ENCODE results near the gene SYNGAP1.

SYNGAP1 gene

DNA sequence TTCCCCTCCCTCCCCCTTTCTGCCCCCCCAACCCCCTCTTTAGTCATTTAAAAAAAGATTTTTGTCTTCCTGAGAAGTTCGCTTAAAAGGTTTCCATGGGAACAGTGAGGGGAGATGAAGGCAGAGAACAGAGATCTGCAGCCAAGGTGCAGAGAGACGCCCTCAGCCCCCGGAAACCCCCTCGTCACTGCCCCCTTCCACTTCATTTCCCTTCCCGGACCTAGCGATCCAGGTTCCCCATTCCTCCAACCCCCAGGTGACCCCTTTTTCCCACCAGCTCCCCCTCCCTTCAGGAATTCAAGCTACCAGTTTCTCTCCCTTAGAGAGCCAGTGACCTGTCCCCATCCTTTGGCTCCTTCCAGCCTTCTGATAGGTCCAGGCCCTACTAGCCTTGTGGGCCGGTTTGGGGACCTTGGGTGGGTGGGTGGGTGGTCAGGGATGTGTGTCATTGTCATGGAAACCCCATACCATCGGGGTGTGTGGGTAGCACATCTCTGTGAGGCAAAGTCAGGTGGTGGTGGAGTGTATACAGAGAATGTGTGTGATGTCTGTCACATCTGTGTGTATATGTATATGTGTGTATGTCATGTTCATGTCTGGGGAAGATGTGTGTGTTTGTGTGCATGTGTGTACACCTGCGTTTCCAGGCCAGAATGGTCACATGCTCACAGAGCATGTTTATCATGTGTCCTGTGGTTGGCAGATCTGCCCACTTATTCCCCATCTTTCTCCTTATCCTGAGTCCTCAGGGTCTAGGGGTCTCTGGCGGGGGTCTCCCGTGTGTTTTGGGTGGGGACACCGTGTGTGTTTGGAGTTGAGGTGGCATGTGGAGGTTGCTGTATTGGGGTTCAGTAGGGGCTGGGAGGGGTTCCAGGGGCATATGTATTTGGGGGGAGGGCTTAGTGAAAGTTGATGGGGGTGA, 7.0 kb downstream of the SYNGAP1 start:
- Histone ChIP-seq H3K9me3 (replicated peaks in 1 of 2; ENCODE audit: control insufficient read depth in 2 of 2, insufficient read depth in 1 of 2, low read depth in 1 of 2, low read length in 2 of 2) (no peaks in the 10 kb centered on the region), H2BK12ac (ENCODE audit: low read length) (no peak overlapping the region), H2AK5ac (ENCODE audit: low read depth, low read length) (no peak overlapping the region), H3K4me3 (ENCODE audit: low read length in 2 of 2) (peak overlapping the region; percentile 59 to 86), H3K18ac (ENCODE audit: low read length) (no peak overlapping the region), H3K27me3 (ENCODE audit: control insufficient read depth in 3 of 3, insufficient read depth in 3 of 3, low read depth in 1 of 3, low read length in 3 of 3) (no peaks in the 10 kb centered on the region), H2BK120ac (ENCODE audit: low read depth, low read length) (no peak overlapping the region), H4K91ac (ENCODE audit: low read depth, low read length, poor library complexity) (no peak overlapping the region), H2BK15ac (ENCODE audit: low read length) (no peak overlapping the region), H3K79me1 (ENCODE audit: low read depth, low read length) (peaks cover 12% of the 10 kb centered on the region), H3K23ac (ENCODE audit: low read depth, low read length, poor library complexity) (no peak overlapping the region), H2AFZ (ENCODE audit: low read length) (no peak overlapping the region), H3K14ac (ENCODE audit: low read length) (no peak overlapping the region), H3K27ac (replicated peaks; ENCODE audit: low read length) (peak overlapping the region; percentile 25), H3K9ac (ENCODE audit: low read depth, low read length, poor library complexity) (no peak overlapping the region), H3K4ac (ENCODE audit: low read length) (no peak overlapping the region), H3K36me3 (replicated peaks in 1 of 2; ENCODE audit: control insufficient read depth in 2 of 2, insufficient read depth in 2 of 2, low read length in 2 of 2) (peaks cover 17 to 29% of the 10 kb centered on the region in 2 donors), H3K4me2 (ENCODE audit: insufficient read depth, low read length, poor library complexity, severe bottlenecking) (peak overlapping the region; percentile 82), H3K4me1 (ENCODE audit: control insufficient read depth in 2 of 2, insufficient read depth in 1 of 2, low read depth in 1 of 2, low read length in 2 of 2) (peaks cover 39 to 57% of the 10 kb centered on the region in 2 donors), H2BK5ac (ENCODE audit: low read length) (no peak overlapping the region), H4K8ac (ENCODE audit: low read depth, low read length) (no peak overlapping the region)
- DNase-seq (ENCODE audit: low spot score), result no peak
- no CpG with 5 or more reads among the region's 12 CpGs for WGBS, 2 donors (ENCODE audit: extremely low coverage in 2 of 2, insufficient read length in 2 of 2, insufficient replicate concordance in 1 of 2)

DNA sequence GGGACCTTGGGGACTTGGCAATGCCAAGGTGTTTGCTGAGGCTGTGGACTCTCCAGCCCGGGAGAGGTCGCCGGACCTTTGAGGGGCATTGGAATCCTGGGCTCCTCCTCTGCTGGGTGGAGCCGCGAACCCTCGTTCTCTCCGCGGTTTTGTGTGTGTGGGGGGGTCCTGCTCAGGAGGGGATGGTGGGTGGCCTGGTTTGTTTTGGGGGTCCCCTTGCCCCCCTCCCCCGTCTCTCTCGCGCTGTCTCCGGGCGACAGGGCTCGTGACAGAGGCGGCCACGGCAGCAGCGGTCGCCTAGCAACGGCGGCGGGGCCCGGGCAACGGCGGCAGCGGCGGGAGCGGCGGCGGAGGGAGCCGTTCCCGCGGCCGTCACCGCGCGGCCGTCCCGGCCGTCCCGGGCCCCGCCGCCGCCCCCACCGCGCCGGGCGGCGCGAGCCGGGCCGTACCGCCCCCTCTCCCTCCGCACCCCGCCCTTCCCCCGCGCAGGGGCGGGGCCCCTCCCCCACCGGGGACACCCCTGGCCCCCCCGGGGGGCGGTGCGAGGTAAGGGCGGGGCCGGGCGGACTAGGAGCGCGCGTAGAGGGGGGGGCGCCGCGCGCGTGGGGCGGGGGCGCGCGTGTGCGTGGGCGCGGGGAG, 7.8 kb downstream of the SYNGAP1 start:
- H3K4me1 ChIP-seq (ENCODE audit: control insufficient read depth in 2 of 2, insufficient read depth in 1 of 2, low read depth in 1 of 2, low read length in 2 of 2), result peaks cover 47 to 66% of the 10 kb centered on the region in 2 donors
- peak overlapping the region; percentile 43 for H2BK5ac ChIP-seq (ENCODE audit: low read length)
- no peak overlapping the region for H4K91ac ChIP-seq (ENCODE audit: low read depth, low read length, poor library complexity)
- H3K27me3 ChIP-seq (ENCODE audit: control insufficient read depth in 3 of 3, insufficient read depth in 3 of 3, low read depth in 1 of 3, low read length in 3 of 3), result no peaks in the 10 kb centered on the region
- H2BK12ac ChIP-seq (ENCODE audit: low read length), result no peak overlapping the region
- no peak overlapping the region for H3K27ac ChIP-seq (replicated peaks; ENCODE audit: low read length)
- peak overlapping the region; percentile 59 to 86 for H3K4me3 ChIP-seq (ENCODE audit: low read length in 2 of 2)
- no peak for DNase-seq (ENCODE audit: low spot score)
- no peaks in the 10 kb centered on the region for H3K9me3 ChIP-seq (replicated peaks in 1 of 2; ENCODE audit: control insufficient read depth in 2 of 2, insufficient read depth in 1 of 2, low read depth in 1 of 2, low read length in 2 of 2)
- H3K23ac ChIP-seq (ENCODE audit: low read depth, low read length, poor library complexity), result no peak overlapping the region
- peak overlapping the region; percentile 82 for H3K4me2 ChIP-seq (ENCODE audit: insufficient read depth, low read length, poor library complexity, severe bottlenecking)
- H2AK5ac ChIP-seq (ENCODE audit: low read depth, low read length), result no peak overlapping the region
- H3K79me1 ChIP-seq (ENCODE audit: low read depth, low read length), result peaks cover 12% of the 10 kb centered on the region
- H2AFZ ChIP-seq (ENCODE audit: low read length), result peak overlapping the region; percentile 74
- no peak overlapping the region for H3K14ac ChIP-seq (ENCODE audit: low read length)
- peak overlapping the region; percentile 96 for H3K18ac ChIP-seq (ENCODE audit: low read length)
- no peak overlapping the region for H2BK120ac ChIP-seq (ENCODE audit: low read depth, low read length)
- no peak overlapping the region for H2BK15ac ChIP-seq (ENCODE audit: low read length)
- no CpG with 5 or more reads among the region's 79 CpGs for WGBS, 2 donors (ENCODE audit: extremely low coverage in 2 of 2, insufficient read length in 2 of 2, insufficient replicate concordance in 1 of 2)
- peaks cover 19 to 26% of the 10 kb centered on the region in 2 donors for H3K36me3 ChIP-seq (replicated peaks in 1 of 2; ENCODE audit: control insufficient read depth in 2 of 2, insufficient read depth in 2 of 2, low read length in 2 of 2)
- peak overlapping the region; percentile 89 for H3K9ac ChIP-seq (ENCODE audit: low read depth, low read length, poor library complexity)
- H3K4ac ChIP-seq (ENCODE audit: low read length), result no peak overlapping the region
- no peak overlapping the region for H4K8ac ChIP-seq (ENCODE audit: low read depth, low read length)

DNA sequence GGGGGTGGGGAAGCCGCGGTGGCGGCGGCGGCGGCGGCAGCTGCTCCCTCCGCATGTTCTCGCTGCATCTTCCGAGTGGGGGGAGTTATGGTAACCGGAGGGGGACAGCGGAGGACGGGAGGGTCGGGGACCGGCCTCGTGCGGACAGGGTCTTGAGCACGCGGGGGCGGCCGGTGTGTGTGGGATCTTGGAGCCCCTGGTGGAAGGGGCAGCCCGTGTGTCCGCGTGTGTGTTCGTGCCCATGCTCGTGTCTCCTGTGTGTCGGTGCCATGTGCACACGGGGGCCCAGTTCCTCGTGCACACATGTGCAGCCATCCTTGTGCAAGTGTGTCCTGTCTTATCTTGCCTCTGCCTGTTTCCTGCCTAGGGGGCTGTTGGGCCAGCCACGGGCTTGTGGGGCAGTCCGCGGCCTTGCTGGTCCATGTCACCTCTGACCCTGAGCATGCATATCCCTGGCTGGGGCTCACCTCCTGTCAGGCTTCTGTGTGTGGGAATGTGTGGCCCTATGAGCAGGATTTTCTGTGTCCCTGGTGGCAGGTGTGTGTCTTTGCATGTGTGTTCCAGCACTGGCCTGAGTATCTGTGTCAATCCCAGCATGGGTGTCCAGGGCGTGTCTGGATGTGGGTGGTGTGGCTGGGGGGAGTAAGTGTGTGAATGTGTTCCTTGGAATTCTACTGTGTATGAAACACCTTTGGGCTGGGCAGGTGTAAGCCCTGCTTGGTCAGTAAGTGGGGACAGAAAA, 8.5 kb downstream of the SYNGAP1 start:
- H3K14ac ChIP-seq (ENCODE audit: low read length), result peak overlapping the region; percentile 96
- peak overlapping the region; percentile 83 for H3K23ac ChIP-seq (ENCODE audit: low read depth, low read length, poor library complexity)
- peak overlapping the region; percentile 59 to 75 for H3K4me3 ChIP-seq (ENCODE audit: low read length in 2 of 2)
- H3K4ac ChIP-seq (ENCODE audit: low read length), result peak overlapping the region; percentile 78
- H2BK120ac ChIP-seq (ENCODE audit: low read depth, low read length), result peak overlapping the region; percentile 63
- peaks cover 54 to 73% of the 10 kb centered on the region in 2 donors for H3K4me1 ChIP-seq (ENCODE audit: control insufficient read depth in 2 of 2, insufficient read depth in 1 of 2, low read depth in 1 of 2, low read length in 2 of 2)
- peak overlapping the region; percentile 43 for H2BK5ac ChIP-seq (ENCODE audit: low read length)
- peak overlapping the region; percentile 82 for H3K4me2 ChIP-seq (ENCODE audit: insufficient read depth, low read length, poor library complexity, severe bottlenecking)
- no peak overlapping the region for H4K8ac ChIP-seq (ENCODE audit: low read depth, low read length)
- peak overlapping the region; percentile 8 for H2BK15ac ChIP-seq (ENCODE audit: low read length)
- WGBS, 2 donors (ENCODE audit: extremely low coverage in 2 of 2, insufficient read length in 2 of 2, insufficient replicate concordance in 1 of 2), result no CpG with 5 or more reads among the region's 33 CpGs
- peak overlapping the region; percentile 51 for H2BK12ac ChIP-seq (ENCODE audit: low read length)
- peak overlapping the region; percentile 96 for H3K18ac ChIP-seq (ENCODE audit: low read length)
- H3K9me3 ChIP-seq (replicated peaks in 1 of 2; ENCODE audit: control insufficient read depth in 2 of 2, insufficient read depth in 1 of 2, low read depth in 1 of 2, low read length in 2 of 2), result no peaks in the 10 kb centered on the region
- peaks cover 16 to 26% of the 10 kb centered on the region in 2 donors for H3K36me3 ChIP-seq (replicated peaks in 1 of 2; ENCODE audit: control insufficient read depth in 2 of 2, insufficient read depth in 2 of 2, low read length in 2 of 2)
- DNase-seq (ENCODE audit: low spot score), result no peak
- H3K79me1 ChIP-seq (ENCODE audit: low read depth, low read length), result peaks cover 13% of the 10 kb centered on the region
- no peaks in the 10 kb centered on the region for H3K27me3 ChIP-seq (ENCODE audit: control insufficient read depth in 3 of 3, insufficient read depth in 3 of 3, low read depth in 1 of 3, low read length in 3 of 3)
- H3K27ac ChIP-seq (replicated peaks; ENCODE audit: low read length), result peak overlapping the region; percentile 96
- H4K91ac ChIP-seq (ENCODE audit: low read depth, low read length, poor library complexity), result no peak overlapping the region
- no peak overlapping the region for H2AK5ac ChIP-seq (ENCODE audit: low read depth, low read length)
- no peak overlapping the region for H2AFZ ChIP-seq (ENCODE audit: low read length)
- peak overlapping the region; percentile 89 for H3K9ac ChIP-seq (ENCODE audit: low read depth, low read length, poor library complexity)

Data from neuronal stem cell (in vitro differentiated cells).